BLaER1 treated with 17β-estradiol and CSF1 and Interleukin-3, amounts not matched to agents 10 nM and 100 nM (cell line): ENCODE data around the gene SUN2.
A peak's percentile ranks its signal among the peaks of the same experiment; 100 is the strongest.

Experiments
- H3K27ac ChIP-seq, 11 experiments: shearing (Covaris generic); formaldehyde crosslinking; 2 replicates each; pipeline ENCODE4 v1.8.1; 2022
- H3K27me3 ChIP-seq, 11 experiments: shearing (Covaris generic); formaldehyde crosslinking; 2 replicates each; pipeline ENCODE4 v1.8.1; 2022
- H3K36me3 ChIP-seq, 11 experiments: shearing (Covaris generic); formaldehyde crosslinking; 2 replicates each; pipeline ENCODE4 v1.8.1; 2022
- H3K4me1 ChIP-seq, 10 experiments: shearing (Covaris generic); formaldehyde crosslinking; 2 replicates each; pipeline ENCODE4 v1.8.1; 2022
- H3K4me2 ChIP-seq, 11 experiments: shearing (Covaris generic); formaldehyde crosslinking; 2 replicates each; pipeline ENCODE4 v1.8.1; 2022
- H3K4me3 ChIP-seq, 10 experiments: shearing (Covaris generic); formaldehyde crosslinking; 2 replicates each; pipeline ENCODE4 v1.8.1; 2022
- H3K9ac ChIP-seq, 11 experiments: shearing (Covaris generic); formaldehyde crosslinking; 2 replicates each; pipeline ENCODE4 v1.8.1; 2022
- H3K9me3 ChIP-seq, 11 experiments: shearing (Covaris generic); formaldehyde crosslinking; replicated peaks in 1 of 11; 2 replicates each; pipeline ENCODE4 v1.8.1; 2022
- H4K20me1 ChIP-seq, 11 experiments: shearing (Covaris generic); formaldehyde crosslinking; 2 replicates each; pipeline ENCODE4 v1.8.1; 2022
- Cebpa-rat ChIP-seq, 11 experiments: shearing (Covaris generic); IDR thresholded peaks; 2 replicates each; pipeline ENCODE4 v1.8.1; 2022

Gene SUN2

DNA sequence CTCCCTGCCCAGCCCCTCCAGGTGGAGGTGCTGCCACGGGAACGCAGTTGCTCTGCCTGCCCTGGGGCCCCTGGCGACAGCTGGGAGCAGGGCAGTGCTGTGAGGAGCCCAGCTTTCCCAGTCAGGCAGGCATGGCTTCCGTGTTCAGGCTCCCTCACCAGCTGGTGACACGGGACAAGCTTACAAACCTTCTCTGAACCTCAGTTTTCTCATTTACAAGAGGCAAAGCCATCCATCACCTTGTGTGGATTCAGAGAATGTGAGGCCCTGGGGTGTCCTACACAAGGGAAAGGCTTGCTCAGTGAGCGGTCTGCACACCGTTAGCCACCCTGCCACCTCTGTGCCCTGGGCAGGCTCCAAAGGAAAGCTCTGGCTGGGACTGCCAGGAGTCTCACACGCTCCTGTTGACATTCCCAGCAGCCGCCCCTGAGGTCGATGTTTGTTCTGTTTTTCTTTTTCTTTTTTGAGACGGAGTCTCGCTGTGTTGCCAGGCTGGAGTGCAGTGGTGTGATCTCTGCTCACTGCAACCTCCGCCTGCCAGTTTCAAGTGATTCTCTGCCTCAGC, 23.5 kb downstream of the SUN2 start:
- Histone ChIP-seq H3K4me1 (peaks cover 22 to 77% (median 66%) of the 10 kb centered on the region in 10 experiments; a peak in 19 of 20 replicates), H4K20me1 (peaks cover 68 to 100% (median 96%) of the 10 kb centered on the region in 11 experiments; a peak in 21 of 22 replicates), H3K4me2 (no peak overlapping the region), H3K4me3 (no peak overlapping the region), H3K27ac (0 out of 22 replicates have a peak overlapping the region, but pooled peaks of 1 of the 11 experiments have one; percentile 1), H3K36me3 (peaks cover 83 to 100% (median 98%) of the 10 kb centered on the region in 11 experiments), H3K9ac (peak overlapping the region in 3 of 11 experiments; percentile 9 to 31 (median 22); a peak in 3 of 22 replicates), H3K9me3 (no peaks in the 10 kb centered on the region), H3K27me3 (no peaks in the 10 kb centered on the region)
- TF ChIP-seq Cebpa-rat (IDR thresholded peaks at IDR 0.05) = no peak

DNA sequence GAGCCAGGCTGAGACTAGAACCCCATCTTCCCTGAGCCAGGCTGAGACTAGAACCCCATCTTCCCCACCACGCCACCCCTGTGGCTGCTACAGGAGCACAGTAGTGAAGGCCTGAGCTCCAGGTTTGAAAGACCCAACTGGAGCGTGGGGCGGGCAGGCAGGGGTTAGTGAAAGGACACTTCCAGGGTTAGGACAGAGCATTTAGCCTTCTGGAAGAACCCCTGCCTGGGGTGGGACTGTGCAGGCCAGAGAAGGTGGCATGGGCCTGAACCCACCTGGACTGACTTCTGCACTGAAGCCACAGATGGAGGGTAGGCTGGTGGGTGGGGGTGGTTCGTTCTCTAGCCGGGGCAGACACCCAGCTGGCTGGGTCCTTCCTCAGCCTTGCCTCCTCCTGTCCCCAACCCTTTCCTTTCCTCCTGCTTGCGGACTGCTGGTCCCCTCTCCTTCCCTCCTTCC, 24.1 kb downstream of the SUN2 start:
- H3K9ac ChIP-seq = peak overlapping the region in 3 of 11 experiments; percentile 17 to 31 (median 22); a peak in 3 of 22 replicates
- peaks cover 83 to 100% (median 98%) of the 10 kb centered on the region in 11 experiments for H3K36me3 ChIP-seq
- no peaks in the 10 kb centered on the region for H3K9me3 ChIP-seq
- no peaks in the 10 kb centered on the region for H3K27me3 ChIP-seq
- H4K20me1 ChIP-seq = peaks cover 62 to 100% (median 94%) of the 10 kb centered on the region in 11 experiments; a peak in 21 of 22 replicates
- peak overlapping the region in 1 of 11 experiments; percentile 1; a peak in 1 of 22 replicates for H3K27ac ChIP-seq
- no peak overlapping the region for H3K4me2 ChIP-seq
- H3K4me3 ChIP-seq = no peak overlapping the region
- H3K4me1 ChIP-seq = peaks cover 23 to 77% (median 66%) of the 10 kb centered on the region in 10 experiments
- no peak for TF ChIP-seq Cebpa-rat (IDR thresholded peaks at IDR 0.05)

DNA sequence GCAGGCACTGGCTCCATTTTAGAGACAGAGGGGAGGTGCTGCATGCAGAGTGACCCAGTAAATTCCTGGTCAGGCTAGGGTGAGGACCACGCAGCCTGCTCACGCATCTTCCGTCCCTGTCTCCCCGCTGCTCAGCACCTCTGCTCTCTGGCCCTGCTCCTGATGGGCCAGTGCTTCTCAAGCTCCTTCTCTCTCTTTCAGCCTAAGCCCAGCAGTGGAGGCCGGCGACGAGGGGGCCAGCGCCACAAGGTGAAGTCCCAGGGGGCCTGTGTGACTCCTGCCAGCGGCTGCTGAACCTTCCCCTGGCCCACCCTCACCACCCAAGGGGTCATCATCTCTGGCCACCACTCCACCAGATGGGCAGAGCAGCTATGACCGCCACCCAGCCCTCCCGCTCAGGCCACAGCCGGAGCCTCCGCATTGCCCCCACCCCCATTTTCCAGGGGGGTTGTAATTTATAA, 25.4 kb downstream of the SUN2 start:
- TF ChIP-seq Cebpa-rat (IDR thresholded peaks at IDR 0.05) = no peak
- Histone ChIP-seq H4K20me1 (peaks cover 49 to 100% (median 88%) of the 10 kb centered on the region in 11 experiments; a peak in 21 of 22 replicates), H3K9me3 (no peaks in the 10 kb centered on the region), H3K9ac (peak overlapping the region in 3 of 11 experiments; percentile 1 to 41 (median 33); a peak in 2 of 22 replicates), H3K4me3 (no peak overlapping the region), H3K4me2 (no peak overlapping the region), H3K27me3 (no peaks in the 10 kb centered on the region), H3K4me1 (peaks cover 10 to 77% (median 63%) of the 10 kb centered on the region in 10 experiments; a peak in 19 of 20 replicates), H3K36me3 (peaks cover 83 to 100% (median 98%) of the 10 kb centered on the region in 11 experiments), H3K27ac (no peak overlapping the region; a peak in 1 of 22 replicates)

DNA sequence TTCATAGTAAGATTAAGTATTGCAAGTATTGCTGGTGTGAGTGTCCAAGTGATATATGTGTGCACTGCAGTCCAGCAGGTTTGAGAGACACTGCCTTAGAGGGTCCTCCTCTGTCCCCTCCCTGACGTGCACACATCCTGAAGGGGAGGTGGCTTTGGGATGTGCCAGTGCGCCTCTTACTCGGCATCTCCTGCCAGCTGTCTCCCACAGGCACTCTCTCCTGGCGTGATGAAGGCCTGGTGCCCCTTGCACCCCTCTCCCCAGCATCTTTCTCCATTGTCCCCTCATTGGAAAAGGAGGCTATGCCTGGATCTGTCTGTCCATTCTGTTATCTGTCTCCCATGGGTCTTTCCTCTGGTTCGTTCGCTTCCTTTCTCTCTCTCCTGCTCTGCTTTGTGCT, 25.9 kb downstream of the SUN2 start:
- Histone ChIP-seq H3K36me3 (peaks cover 82 to 100% (median 97%) of the 10 kb centered on the region in 11 experiments), H3K4me1 (peaks cover 9 to 73% (median 60%) of the 10 kb centered on the region in 10 experiments; a peak in 19 of 20 replicates), H3K27ac (no peak overlapping the region; a peak in 1 of 22 replicates), H3K4me3 (no peak overlapping the region), H3K4me2 (no peak overlapping the region; a peak in 1 of 22 replicates), H3K9ac (peak overlapping the region in 3 of 11 experiments; percentile 1 to 41 (median 33); a peak in 3 of 22 replicates), H4K20me1 (peaks cover 44 to 100% (median 84%) of the 10 kb centered on the region in 11 experiments; a peak in 21 of 22 replicates), H3K27me3 (no peaks in the 10 kb centered on the region), H3K9me3 (no peaks in the 10 kb centered on the region)
- no peak for TF ChIP-seq Cebpa-rat (IDR thresholded peaks at IDR 0.05)

DNA sequence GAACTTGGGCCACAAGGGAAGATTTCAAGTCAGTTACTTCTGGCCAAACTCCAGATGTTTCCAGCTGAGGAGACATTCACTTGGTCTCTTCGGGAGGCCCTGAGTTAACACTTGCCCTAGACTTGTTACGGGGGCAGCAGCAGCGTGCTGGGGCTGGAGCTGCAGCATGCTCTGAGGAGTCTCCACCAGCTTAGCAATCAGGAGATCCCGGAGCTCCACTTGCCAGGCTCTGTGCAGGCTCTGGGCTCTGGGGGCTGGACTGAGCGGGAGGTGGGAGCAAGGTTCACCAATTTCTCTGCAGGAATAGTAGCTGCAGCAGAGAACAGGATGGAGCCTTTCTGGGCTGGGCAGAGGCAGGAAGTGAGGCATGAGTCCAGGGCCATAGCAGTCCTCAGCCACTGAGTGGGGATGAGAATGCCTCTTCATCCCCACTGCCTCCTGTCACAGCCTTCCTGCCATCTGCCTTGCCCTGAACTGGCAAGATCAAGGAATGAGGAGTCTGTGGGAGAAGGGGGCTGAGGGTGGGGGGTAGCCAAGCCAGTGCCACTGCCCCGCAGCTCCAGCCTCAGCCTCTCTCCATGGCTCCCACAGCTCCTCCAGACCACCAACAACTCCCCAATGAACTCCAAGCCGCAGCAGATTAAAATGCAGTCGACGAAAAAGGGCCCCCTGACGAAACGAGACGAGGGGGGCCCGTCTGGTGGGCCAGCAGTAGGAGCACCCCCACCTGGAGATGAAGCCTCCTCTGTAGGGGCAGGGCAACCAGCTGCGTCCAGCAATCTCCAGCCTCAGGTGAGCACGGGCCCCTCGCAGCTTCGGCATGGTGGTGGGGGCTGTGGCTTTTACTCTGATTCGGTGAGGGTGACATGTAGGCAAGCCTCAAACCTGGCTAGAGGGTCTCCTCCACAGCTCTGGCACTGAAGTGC, 26.7 kb downstream of the SUN2 start:
- peak overlapping the region in 10 of 11 experiments; percentile 1 to 93 (median 81); a peak in 19 of 22 replicates for H3K4me2 ChIP-seq
- peak overlapping the region in 2 of 11 experiments; percentile 0 to 28; a peak in 1 of 22 replicates for H3K27ac ChIP-seq
- no peaks in the 10 kb centered on the region for H3K9me3 ChIP-seq
- no peak for TF ChIP-seq Cebpa-rat (IDR thresholded peaks at IDR 0.05)
- H3K4me3 ChIP-seq = no peak overlapping the region
- peak overlapping the region in 6 of 11 experiments; percentile 1 to 31 (median 11); a peak in 6 of 22 replicates for H3K9ac ChIP-seq
- H4K20me1 ChIP-seq = peaks cover 37 to 97% (median 76%) of the 10 kb centered on the region in 11 experiments; a peak in 21 of 22 replicates
- peaks cover 82 to 100% (median 97%) of the 10 kb centered on the region in 11 experiments for H3K36me3 ChIP-seq
- H3K27me3 ChIP-seq = no peaks in the 10 kb centered on the region
- peaks cover 9 to 65% (median 52%) of the 10 kb centered on the region in 10 experiments; a peak in 19 of 20 replicates for H3K4me1 ChIP-seq

DNA sequence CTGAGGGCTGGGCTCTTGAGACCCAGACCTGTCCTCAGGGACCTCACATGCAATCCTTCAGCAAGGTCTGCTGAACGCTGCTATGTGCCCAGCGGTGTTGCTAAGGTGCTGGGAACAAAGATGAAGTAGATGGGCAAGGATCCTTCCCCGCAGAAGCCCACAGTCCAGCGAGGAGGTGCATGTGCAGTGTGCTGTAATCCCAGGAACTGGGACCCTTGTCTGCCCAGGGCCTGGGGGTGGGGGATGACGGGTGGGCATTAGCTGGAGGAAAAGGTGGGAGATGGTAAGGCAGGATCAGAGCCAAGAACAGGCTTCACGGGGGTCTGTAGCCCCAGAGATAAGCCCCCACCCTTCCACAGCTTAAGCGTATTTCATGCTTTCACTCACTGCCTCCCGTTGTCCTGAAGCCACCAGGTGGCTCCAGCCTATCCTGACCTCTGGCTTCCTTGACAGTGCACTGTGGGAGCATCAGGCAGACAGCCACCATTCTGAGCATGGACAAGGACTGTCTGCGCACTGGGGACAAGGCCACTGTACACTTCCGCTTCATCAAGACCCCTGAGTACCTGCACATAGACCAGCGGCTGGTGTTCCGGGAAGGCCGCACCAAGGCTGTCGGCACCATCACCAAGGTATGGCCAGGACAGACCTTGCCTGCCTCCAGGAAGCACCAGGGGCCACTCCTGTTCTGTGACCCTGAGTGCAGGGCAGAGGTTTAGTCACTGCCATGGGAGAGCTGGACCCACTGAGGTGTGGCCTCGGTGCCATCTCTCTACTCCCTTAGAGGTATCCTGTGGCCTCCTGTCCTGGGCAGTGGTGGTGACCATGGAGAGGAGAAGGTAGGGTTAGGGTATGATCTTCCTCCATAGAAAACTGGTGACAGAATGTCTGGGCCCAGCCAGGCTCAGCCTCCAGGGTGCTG, 28.0 kb downstream of the SUN2 start:
- Histone ChIP-seq H4K20me1 (peaks cover 27 to 94% (median 64%) of the 10 kb centered on the region in 11 experiments; a peak in 21 of 22 replicates), H3K9me3 (no peaks in the 10 kb centered on the region), H3K4me1 (peaks cover 5 to 54% (median 45%) of the 10 kb centered on the region in 10 experiments; a peak in 19 of 20 replicates), H3K27me3 (no peaks in the 10 kb centered on the region), H3K4me2 (peak overlapping the region; percentile 22 to 93 (median 81); a peak in 18 of 22 replicates), H3K27ac (peak overlapping the region in 8 of 11 experiments; percentile 4 to 71 (median 38); a peak in 12 of 22 replicates), H3K4me3 (peak overlapping the region in 1 of 10 experiments; percentile 36; a peak in 1 of 20 replicates), H3K9ac (peak overlapping the region in 6 of 11 experiments; percentile 6 to 58 (median 42); a peak in 10 of 22 replicates), H3K36me3 (peaks cover 86 to 100% (median 98%) of the 10 kb centered on the region in 11 experiments)
- no peak for TF ChIP-seq Cebpa-rat (IDR thresholded peaks at IDR 0.05)

DNA sequence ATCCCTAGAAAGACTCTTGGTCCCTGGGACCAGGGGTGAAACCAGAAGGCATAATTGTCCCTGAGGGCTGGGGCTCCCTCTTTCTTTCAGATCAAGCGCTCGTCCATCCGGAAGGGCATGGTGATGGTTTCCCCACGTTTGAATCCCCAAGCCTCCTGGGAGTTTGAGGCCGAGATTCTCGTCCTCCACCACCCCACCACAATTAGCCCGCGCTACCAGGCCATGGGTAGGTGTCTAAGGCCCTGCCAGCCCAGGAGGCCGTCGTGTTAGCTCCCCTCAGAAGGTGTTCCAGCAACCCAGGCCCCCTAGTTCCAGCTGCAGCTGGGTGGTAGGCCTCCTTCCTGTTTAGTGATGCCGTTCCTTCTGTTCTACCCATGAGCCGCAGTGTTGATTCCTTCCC, 28.7 kb downstream of the SUN2 start:
- Histone ChIP-seq H3K9me3 (no peaks in the 10 kb centered on the region), H3K27me3 (no peaks in the 10 kb centered on the region), H3K36me3 (peaks cover 93 to 100% (median 98%) of the 10 kb centered on the region in 11 experiments), H3K27ac (peak overlapping the region in 9 of 11 experiments; percentile 4 to 71 (median 54); a peak in 16 of 22 replicates), H3K4me1 (peaks cover 5 to 54% (median 45%) of the 10 kb centered on the region in 10 experiments; a peak in 19 of 20 replicates), H4K20me1 (peaks cover 21 to 90% (median 57%) of the 10 kb centered on the region in 11 experiments; a peak in 20 of 22 replicates), H3K4me3 (peak overlapping the region in 1 of 10 experiments; percentile 36; a peak in 2 of 20 replicates), H3K9ac (peak overlapping the region in 7 of 11 experiments; percentile 6 to 58 (median 33); a peak in 12 of 22 replicates), H3K4me2 (peak overlapping the region; percentile 22 to 93 (median 81); a peak in 20 of 22 replicates)
- TF ChIP-seq Cebpa-rat (IDR thresholded peaks at IDR 0.05) = no peak
